ENCODE results near the gene LTA4H.

DNA sequence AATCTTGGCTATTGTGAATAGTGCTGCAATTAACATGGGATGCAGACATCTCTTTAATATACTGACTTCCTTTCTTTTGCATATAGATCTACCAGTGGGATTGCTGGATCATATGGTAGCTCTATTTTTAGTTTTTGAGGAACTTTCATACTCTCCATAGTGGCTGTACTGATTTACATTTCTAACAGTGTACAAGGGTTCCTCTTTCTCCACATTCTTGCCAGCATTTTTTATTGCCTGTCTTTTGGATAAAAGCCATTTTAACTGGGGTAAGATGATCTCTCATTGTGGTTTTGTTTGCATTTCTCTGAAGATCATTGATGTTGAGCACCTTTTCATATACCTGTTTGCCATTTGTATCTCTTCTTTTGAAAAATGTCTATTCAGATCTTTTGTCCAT is 83.9 kb downstream of the LTA4H start:
- TF ChIP-seq, protein P1, sequence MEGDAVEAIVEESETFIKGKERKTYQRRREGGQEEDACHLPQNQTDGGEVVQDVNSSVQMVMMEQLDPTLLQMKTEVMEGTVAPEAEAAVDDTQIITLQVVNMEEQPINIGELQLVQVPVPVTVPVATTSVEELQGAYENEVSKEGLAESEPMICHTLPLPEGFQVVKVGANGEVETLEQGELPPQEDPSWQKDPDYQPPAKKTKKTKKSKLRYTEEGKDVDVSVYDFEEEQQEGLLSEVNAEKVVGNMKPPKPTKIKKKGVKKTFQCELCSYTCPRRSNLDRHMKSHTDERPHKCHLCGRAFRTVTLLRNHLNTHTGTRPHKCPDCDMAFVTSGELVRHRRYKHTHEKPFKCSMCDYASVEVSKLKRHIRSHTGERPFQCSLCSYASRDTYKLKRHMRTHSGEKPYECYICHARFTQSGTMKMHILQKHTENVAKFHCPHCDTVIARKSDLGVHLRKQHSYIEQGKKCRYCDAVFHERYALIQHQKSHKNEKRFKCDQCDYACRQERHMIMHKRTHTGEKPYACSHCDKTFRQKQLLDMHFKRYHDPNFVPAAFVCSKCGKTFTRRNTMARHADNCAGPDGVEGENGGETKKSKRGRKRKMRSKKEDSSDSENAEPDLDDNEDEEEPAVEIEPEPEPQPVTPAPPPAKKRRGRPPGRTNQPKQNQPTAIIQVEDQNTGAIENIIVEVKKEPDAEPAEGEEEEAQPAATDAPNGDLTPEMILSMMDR (IDR thresholded peaks at IDR 0.05): no peak
- TF ChIP-seq EZH2 (IDR thresholded peaks at IDR 0.05): no peak
